K562 (cell line): ENCODE data around the gene APOBEC3C. TPM values are rescaled to one million over a fixed set of nuclear protein-coding genes. Genes with fewer than 3 reads are reported as not detected.
"Not testable (repeated sequence)": the region's sequence is repeated elsewhere in the genome, so short reads cannot be mapped to it uniquely, and the experiment has no call there.

Source experiments
- ATAC-seq: fragments of 200-7000 bp; cut with Tn5 transposase; 3 replicates; pipeline ENCODE4 v1.9.1; 2020; ENCODE audit warnings: moderate library complexity
- BruUV-seq: library from RNA; stranded (reverse); fragments of 400-500 nt; replicated peaks from 2 replicates; lab custom pipeline; 2021; lab: Mats Ljungman, UMichigan
- CTCF ChIA-PET: fragments of 300-600 bp; formaldehyde crosslinking; extraction: SDS; loops from one replicate; lab custom pipeline; 2021; ENCODE audit warnings: low intra/inter-chr PET ratio; lab: Yijun Ruan, JAX
- POLR2A ChIA-PET: fragments of 300-600, 350-650 bp; sonication (Branson Sonifier 250); formaldehyde crosslinking; extraction: SDS; loops from one replicate; lab custom pipeline; 2021; ENCODE audit warnings: antibody characterized with exemption, inconsistent platforms; lab: Yijun Ruan, JAX
- DNase-seq, 4 experiments: peaks; one replicate each; pipeline versions ENCODE4 v3.0.0 to v3.0.0-alpha.2; 2011 to 2018; ENCODE audit warnings: low spot score in 3 of 4, mixed read lengths in 3 of 4; ENCODE audit errors: extremely low read depth in 1 of 4
- FAIRE-seq: peaks from 2 replicates; lab custom pipeline; 2011; peaks lifted over from hg19 to GRCh38; lab: Jason Lieb, UNC
- H2AFZ ChIP-seq: 2 replicates; pipeline ENCODE4 v1.6.0; 2011; ENCODE audit warnings: low read depth, low read length, control low read depth, inconsistent platforms
- H3K27ac ChIP-seq: fragments of 200-600 bp; 3 replicates; pipeline ENCODE4 v1.8.0; 2011; ENCODE audit warnings: low read depth, mild to moderate bottlenecking, control low read depth, inconsistent platforms, low read length, moderate library complexity, mixed read lengths; ENCODE audit errors: extremely low read depth
- H3K27me3 ChIP-seq, 2 experiments: fragments of 300-600 bp in 1 of 2; 2 replicates in 1 of 2; 3 replicates in 1 of 2; pipeline versions ENCODE4 v1.6.0 to v1.8.0; 2011; ENCODE audit warnings: inconsistent platforms in 2 of 2, low read length in 2 of 2, mild to moderate bottlenecking in 1 of 2, mixed read lengths in 1 of 2, moderate library complexity in 1 of 2; ENCODE audit not compliant: control insufficient read depth in 2 of 2, insufficient read depth in 2 of 2
- H3K36me3 ChIP-seq: fragments of 300-600 bp; 3 replicates; pipeline ENCODE4 v1.8.0; 2011; ENCODE audit warnings: mild to moderate bottlenecking, low read length, inconsistent platforms; ENCODE audit not compliant: control insufficient read depth, insufficient read depth
- H3K4me1 ChIP-seq, 2 experiments: fragments of 200-600 bp in 1 of 2; replicated peaks in 1 of 2; 2 replicates in 1 of 2; 3 replicates in 1 of 2; pipeline versions ENCODE4 v1.5.1 to v1.8.0; 2011; ENCODE audit warnings: inconsistent platforms in 2 of 2, low read length in 2 of 2, mild to moderate bottlenecking in 1 of 2, mixed read lengths in 1 of 2, moderate library complexity in 1 of 2; ENCODE audit not compliant: control insufficient read depth in 2 of 2, insufficient read depth in 2 of 2
- H3K4me2 ChIP-seq: 2 replicates; pipeline ENCODE4 v1.6.1; 2011; ENCODE audit warnings: low read length, control low read depth, inconsistent platforms, mixed read lengths; ENCODE audit not compliant: insufficient read depth
- H3K4me3 ChIP-seq: fragments of 200-600 bp; sonication (generic), shearing (Covaris generic); 2 replicates; pipeline ENCODE4 v1.5.1; 2016; ENCODE audit warnings: control low read depth, inconsistent platforms
- H3K79me2 ChIP-seq: fragments of 200-600 bp; 3 replicates; pipeline ENCODE4 v1.8.0; 2011; ENCODE audit warnings: low read length, inconsistent platforms; ENCODE audit not compliant: control insufficient read depth, insufficient read depth
- H3K9ac ChIP-seq, 2 experiments: 2 replicates each; pipeline versions ENCODE4 v1.6.0 to v1.6.1; 2011; ENCODE audit warnings: low read depth in 2 of 2, low read length in 2 of 2, control low read depth in 1 of 2, inconsistent platforms in 1 of 2, mild to moderate bottlenecking in 1 of 2, mixed read lengths in 1 of 2; ENCODE audit not compliant: insufficient read depth in 1 of 2
- H3K9me1 ChIP-seq: one replicate; pipeline ENCODE4 v1.6.0; 2011; ENCODE audit warnings: inconsistent platforms, mild to moderate bottlenecking, low read length, moderate library complexity; ENCODE audit not compliant: control insufficient read depth, insufficient read depth
- H3K9me3 ChIP-seq: replicated peaks from 2 replicates; pipeline ENCODE4 v1.5.1; 2011; ENCODE audit warnings: low read depth, low read length, inconsistent platforms; ENCODE audit not compliant: control insufficient read depth, insufficient read depth
- H4K20me1 ChIP-seq: replicated peaks from 2 replicates; pipeline ENCODE4 v1.6.1; 2011; ENCODE audit warnings: low read length, inconsistent platforms, mixed read lengths; ENCODE audit not compliant: control insufficient read depth, insufficient read depth
- ZEB2 ChIP-seq: fragments of 450-650 bp; IDR thresholded peaks from 2 replicates; pipeline ENCODE4 v1.6.1; 2016
- WGBS: fragments of 100-300 bp; shearing (Covaris generic); methylation state at CpG from one replicate; pipeline ENCODE4 v1.1.6; 2016; ENCODE audit warnings: low coverage, mixed read lengths; ENCODE audit not compliant: insufficient coverage; ENCODE audit errors: missing lambda C conversion rate; 5-methylcytosine and 5-hydroxymethylcytosine counted together
- in situ Hi-C: fragments of 300-500 bp; cut with MboI; formaldehyde crosslinking; loops from 4 replicates; pipeline ENCODE4 v1.15.0; 2018; ENCODE audit warnings: inconsistent platforms, mixed read lengths
- intact Hi-C: fragments of 100-400 bp; cut with micrococcal nuclease; formaldehyde crosslinking; loops from 2 replicates; pipeline ENCODE4 v1.14.2; 2022
- polyA plus RNA-seq, 8 experiments: library from polyadenylated mRNA; depleted of rRNA in 4 of 8; stranded (reverse) in 5 of 8; unstranded in 3 of 8; fragments of >200 nt; fragmentation: Nextera tagmentation in 2 of 8; fragmentation: Illumina TruSeq in 1 of 8; extraction: Ambion mirVana in 2 of 8; extraction: Trizol in 1 of 8; gene quantifications; 2 replicates each; pipeline versions ENCODE4 v1.2.1 to v1.2.3, GENCODE V29; 2011 to 2014; ENCODE audit warnings: inconsistent platforms in 1 of 8, missing spikeins in 1 of 8
- total RNA-seq, 7 experiments: library from RNA; depleted of rRNA in 6 of 7; stranded (reverse); fragments of >200 nt in 6 of 7; fragmentation: Illumina TruSeq in 2 of 7; extraction: Trizol in 2 of 7; gene quantifications; 2 replicates each; pipeline versions ENCODE4 v1.2.1 to v1.2.3, GENCODE V29; 2011 to 2021; ENCODE audit warnings: low replicate concordance in 1 of 7
- TF ChIP-seq, protein P1 (sequence below), 2 experiments: fragments of 450-650 bp in 1 of 2; sonication (generic) in 1 of 2; formaldehyde crosslinking in 1 of 2; IDR thresholded peaks in 1 of 2; conservative IDR thresholded peaks in 1 of 2; 2 replicates each; pipeline versions ENCODE4 v1.6.1 to v1.8.1; 2016 to 2023; ENCODE audit warnings: mild to moderate bottlenecking in 2 of 2, moderate library complexity in 2 of 2, inconsistent platforms in 1 of 2, missing genetic modification reagents in 1 of 2

The APOBEC3C gene
- total and polyA plus RNA-seq, 9 of the 15 experiments (the other 6 are each of a cell fraction or from before 2014, with no cell fraction given), result 12.4 to 285 (median 55.5) TPM

DNA sequence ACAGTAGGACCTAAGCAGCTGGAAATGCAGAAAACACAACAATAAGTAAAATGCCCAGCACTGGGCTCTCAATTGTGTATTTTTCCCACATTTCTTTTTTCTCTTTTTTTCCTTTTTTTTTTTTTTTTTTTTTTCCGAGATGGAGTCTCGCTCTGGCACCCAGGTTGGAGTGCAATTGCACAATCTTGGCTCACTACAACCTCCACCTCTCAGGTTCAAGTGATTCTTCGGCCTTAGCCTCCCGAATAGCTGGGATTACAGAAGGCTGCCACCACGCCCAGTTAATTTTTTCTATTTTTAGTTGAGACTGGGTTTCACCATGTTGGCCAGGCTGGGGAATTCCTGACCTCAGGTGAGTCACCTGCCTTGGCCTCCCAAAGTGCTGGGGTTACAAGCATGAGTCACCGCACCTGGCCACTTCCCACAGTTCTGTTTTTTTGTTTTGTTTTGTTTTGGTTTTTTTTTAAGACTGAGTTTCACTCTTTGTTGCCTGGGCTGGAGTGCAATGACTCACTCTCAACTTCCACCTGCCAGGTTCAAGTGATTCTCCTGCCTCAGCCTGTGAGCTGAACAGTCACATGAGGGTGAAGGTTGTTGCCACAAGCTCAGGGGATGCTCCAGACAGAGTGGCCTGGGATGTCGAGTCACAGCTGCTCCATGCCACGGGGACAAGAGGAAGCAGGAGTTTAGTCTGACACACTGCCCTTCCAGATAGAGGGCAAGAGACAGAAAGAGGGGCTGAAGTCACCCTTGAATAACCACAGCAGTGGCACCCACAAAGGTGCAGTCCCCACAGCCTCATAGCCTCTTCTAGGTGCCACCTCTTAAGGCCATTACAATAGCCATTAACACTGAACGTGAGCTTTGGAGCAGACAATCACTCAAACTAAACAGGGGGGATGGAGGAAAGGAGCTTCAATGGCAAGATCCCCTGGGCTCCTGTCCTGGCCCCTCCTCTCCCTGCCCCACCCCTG, 29.0 kb upstream of the APOBEC3C start:
- H3K4me3 ChIP-seq, H3K9me1 ChIP-seq, ATAC-seq, H3K9ac ChIP-seq, H3K9me3 ChIP-seq, in situ Hi-C loops, H2AFZ ChIP-seq, H3K36me3 ChIP-seq, FAIRE-seq, H3K4me2 ChIP-seq, H3K27me3 ChIP-seq, CTCF ChIA-PET, H4K20me1 ChIP-seq, DNase-seq, BruUV-seq, intact Hi-C loops: not testable (repeated sequence)
- Histone ChIP-seq H3K27ac (peak overlapping the region; percentile 73), H3K79me2 (peaks cover 10% of the 10 kb centered on the region), H3K4me1 (peaks cover 7 to 26% of the 10 kb centered on the region in 2 experiments; a peak in 4 of 5 replicates)
- TF ChIP-seq ZEB2, result peak; percentile 49; the same call in 1 of the 2 replicates
- TF ChIP-seq, protein P1, sequence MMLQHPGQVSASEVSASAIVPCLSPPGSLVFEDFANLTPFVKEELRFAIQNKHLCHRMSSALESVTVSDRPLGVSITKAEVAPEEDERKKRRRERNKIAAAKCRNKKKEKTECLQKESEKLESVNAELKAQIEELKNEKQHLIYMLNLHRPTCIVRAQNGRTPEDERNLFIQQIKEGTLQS (IDR thresholded peaks at IDR 0.05), result peak; percentile 54
- TF ChIP-seq, protein P1 (CRISPR knock-in tag; conservative IDR thresholded peaks at IDR 0.05), result not testable (repeated sequence)
- 89% methylated on average over 6 of the region's 9 CpGs for whole genome bisulfite sequencing
- POLR2A ChIA-PET, result interaction anchor here (0.6 to 1.0 kb wide), 2 partner anchors 54 to 124 kb away, joined by 3 read pairs; no protein-coding TSS in a partner anchor
